Stimulated activated memory B cell treated with anti-CD40 and anti-IgM and Interleukin-4, amounts not matched to agents 10 μg/mL and 1 μg/mL and 100 μg/mL, for 72 hours (primary cell): ENCODE data around the gene DNAH8.

Source experiments
- ATAC-seq: fragments of 150-1000 bp; cut with Tn5 transposase; 2 replicates; pipeline ENCODE4 v1.10.0; 2021
- H3K27ac Mint-ChIP-seq: one replicate; pipeline ENCODE4 v1.8.0; 2022; ENCODE audit warnings: mild to moderate bottlenecking, mixed read lengths
- H3K27me3 Mint-ChIP-seq: one replicate; pipeline ENCODE4 v1.8.0; 2022; ENCODE audit warnings: mixed read lengths
- H3K36me3 Mint-ChIP-seq: one replicate; pipeline ENCODE4 v1.8.0; 2022; ENCODE audit warnings: mixed read lengths
- H3K4me1 Mint-ChIP-seq: one replicate; pipeline ENCODE4 v1.8.0; 2022; ENCODE audit warnings: mixed read lengths
- H3K4me3 Mint-ChIP-seq: one replicate; pipeline ENCODE4 v1.8.0; 2022; ENCODE audit warnings: mild to moderate bottlenecking, moderate library complexity, mixed read lengths
- H3K9me3 Mint-ChIP-seq: one replicate; pipeline ENCODE4 v1.8.0; 2022; ENCODE audit warnings: mixed read lengths

Gene DNAH8

GRCh38 chr6:39020136-39020535 is 305.0 kb downstream of the DNAH8 start:
- Mint-ChIP-seq H3K36me3 (no peaks in the 10 kb centered on the region), H3K27me3 (peaks cover under 1% of the 10 kb centered on the region), H3K27ac (no peak overlapping the region), H3K4me1 (no peaks in the 10 kb centered on the region), H3K9me3 (peaks cover 5% of the 10 kb centered on the region), H3K4me3 (no peak overlapping the region)
- no peak for ATAC-seq

GRCh38 chr6:39021041-39021440 is 305.9 kb downstream of the DNAH8 start:
- Mint-ChIP-seq H3K27me3 (no peaks in the 10 kb centered on the region), H3K36me3 (no peaks in the 10 kb centered on the region), H3K9me3 (no peaks in the 10 kb centered on the region), H3K4me3 (no peak overlapping the region), H3K27ac (no peak overlapping the region), H3K4me1 (no peaks in the 10 kb centered on the region)
- ATAC-seq, result no peak

- ATAC-seq, result no peak
- no peak overlapping the region for H3K27ac Mint-ChIP-seq
- no peaks in the 10 kb centered on the region for H3K27me3 Mint-ChIP-seq
Measured at GRCh38 chr6:39021779-39022178, 306.7 kb downstream of the DNAH8 start.

GRCh38 chr6:39026175-39026574 is 311.1 kb downstream of the DNAH8 start:
- Mint-ChIP-seq H3K36me3 (no peaks in the 10 kb centered on the region), H3K27me3 (peaks cover 23% of the 10 kb centered on the region), H3K27ac (no peak overlapping the region), H3K9me3 (no peaks in the 10 kb centered on the region), H3K4me1 (no peaks in the 10 kb centered on the region), H3K4me3 (no peak overlapping the region)
- no peak for ATAC-seq

More at GRCh38 chr6:39021779-39022178, 306.7 kb downstream of the DNAH8 start:
- no peaks in the 10 kb centered on the region for H3K9me3 Mint-ChIP-seq
- H3K4me3 Mint-ChIP-seq, result no peak overlapping the region
- H3K36me3 Mint-ChIP-seq, result no peaks in the 10 kb centered on the region
- no peaks in the 10 kb centered on the region for H3K4me1 Mint-ChIP-seq

- Mint-ChIP-seq H3K4me3 (no peak overlapping the region), H3K36me3 (no peaks in the 10 kb centered on the region), H3K4me1 (no peaks in the 10 kb centered on the region), H3K9me3 (no peaks in the 10 kb centered on the region), H3K27me3 (peaks cover 23% of the 10 kb centered on the region), H3K27ac (no peak overlapping the region)
- peak; percentile 65 for ATAC-seq
Measured at GRCh38 chr6:39029156-39030011, 314.3 kb downstream of the DNAH8 start.

- no peaks in the 10 kb centered on the region for H3K9me3 Mint-ChIP-seq
- H3K27me3 Mint-ChIP-seq, result peaks cover 38% of the 10 kb centered on the region
- H3K4me3 Mint-ChIP-seq, result no peak overlapping the region
- H3K27ac Mint-ChIP-seq, result no peak overlapping the region
- no peaks in the 10 kb centered on the region for H3K36me3 Mint-ChIP-seq
- no peak for ATAC-seq
- peaks cover 13% of the 10 kb centered on the region for H3K4me1 Mint-ChIP-seq
Measured at GRCh38 chr6:39035681-39036080, 320.6 kb downstream of the DNAH8 start.

- H3K36me3 Mint-ChIP-seq, result no peaks in the 10 kb centered on the region
- no peak for ATAC-seq
- H3K9me3 Mint-ChIP-seq, result no peaks in the 10 kb centered on the region
- peaks cover 38% of the 10 kb centered on the region for H3K27me3 Mint-ChIP-seq
- H3K4me1 Mint-ChIP-seq, result peaks cover 20% of the 10 kb centered on the region
- no peak overlapping the region for H3K4me3 Mint-ChIP-seq
- H3K27ac Mint-ChIP-seq, result no peak overlapping the region
Measured at GRCh38 chr6:39037082-39037508, 322.0 kb downstream of the DNAH8 start.

GRCh38 chr6:39037707-39038106 is 322.6 kb downstream of the DNAH8 start:
- H3K36me3 Mint-ChIP-seq, result no peaks in the 10 kb centered on the region
- peaks cover 38% of the 10 kb centered on the region for H3K27me3 Mint-ChIP-seq
- ATAC-seq, result no peak
- peaks cover 20% of the 10 kb centered on the region for H3K4me1 Mint-ChIP-seq
- H3K9me3 Mint-ChIP-seq, result no peaks in the 10 kb centered on the region
- H3K27ac Mint-ChIP-seq, result no peak overlapping the region
- no peak overlapping the region for H3K4me3 Mint-ChIP-seq

GRCh38 chr6:39040080-39040673 is 325.1 kb downstream of the DNAH8 start:
- peaks cover 38% of the 10 kb centered on the region for H3K27me3 Mint-ChIP-seq
- H3K9me3 Mint-ChIP-seq, result no peaks in the 10 kb centered on the region
- H3K27ac Mint-ChIP-seq, result no peak overlapping the region
- H3K4me1 Mint-ChIP-seq, result peaks cover 20% of the 10 kb centered on the region
- no peak overlapping the region for H3K4me3 Mint-ChIP-seq
- H3K36me3 Mint-ChIP-seq, result no peaks in the 10 kb centered on the region
- no peak for ATAC-seq

GRCh38 chr6:39041072-39041471 is 326.0 kb downstream of the DNAH8 start:
- H3K36me3 Mint-ChIP-seq, result no peaks in the 10 kb centered on the region
- H3K27me3 Mint-ChIP-seq, result peaks cover 38% of the 10 kb centered on the region
- H3K4me3 Mint-ChIP-seq, result no peak overlapping the region
- ATAC-seq, result peak; percentile 47
- no peaks in the 10 kb centered on the region for H3K9me3 Mint-ChIP-seq
- peaks cover 20% of the 10 kb centered on the region for H3K4me1 Mint-ChIP-seq
- no peak overlapping the region for H3K27ac Mint-ChIP-seq

GRCh38 chr6:39043776-39044175 is 328.7 kb downstream of the DNAH8 start:
- H3K36me3 Mint-ChIP-seq, result no peaks in the 10 kb centered on the region
- no peaks in the 10 kb centered on the region for H3K9me3 Mint-ChIP-seq
- H3K27me3 Mint-ChIP-seq, result peaks cover 38% of the 10 kb centered on the region
- peaks cover 12% of the 10 kb centered on the region for H3K4me1 Mint-ChIP-seq
- ATAC-seq, result no peak
- H3K4me3 Mint-ChIP-seq, result no peak overlapping the region
- H3K27ac Mint-ChIP-seq, result no peak overlapping the region

GRCh38 chr6:39044181-39044580 is 329.1 kb downstream of the DNAH8 start:
- Mint-ChIP-seq H3K27ac (no peak overlapping the region), H3K27me3 (peaks cover 38% of the 10 kb centered on the region), H3K36me3 (no peaks in the 10 kb centered on the region), H3K4me3 (no peak overlapping the region), H3K4me1 (peaks cover 16% of the 10 kb centered on the region), H3K9me3 (no peaks in the 10 kb centered on the region)
- no peak for ATAC-seq

- H3K27me3 Mint-ChIP-seq, result peaks cover 57% of the 10 kb centered on the region
- no peak overlapping the region for H3K27ac Mint-ChIP-seq
- H3K36me3 Mint-ChIP-seq, result no peaks in the 10 kb centered on the region
- peaks cover 7% of the 10 kb centered on the region for H3K4me1 Mint-ChIP-seq
- no peak for ATAC-seq
- H3K4me3 Mint-ChIP-seq, result no peak overlapping the region
- no peaks in the 10 kb centered on the region for H3K9me3 Mint-ChIP-seq
Measured at GRCh38 chr6:39047434-39048327, 332.6 kb downstream of the DNAH8 start.

GRCh38 chr6:39048481-39049399 is 333.6 kb downstream of the DNAH8 start, which contains the start of gene GLP1R:
Gene GLP1R, plus strand, starts transcription at chr6:39048781. Its CDS starts 60 bp downstream, at chr6:39048841.
- Mint-ChIP-seq H3K27me3 (peaks cover 68% of the 10 kb centered on the region), H3K9me3 (no peaks in the 10 kb centered on the region), H3K27ac (no peak within 1 kb of the TSS), H3K4me1 (peaks cover 7% of the 10 kb centered on the region), H3K4me3 (peak within 1 kb of the TSS; percentile 58), H3K36me3 (no peaks in the 10 kb centered on the region)
- ATAC-seq, result peak; percentile 32
